IMR-90 (cell line): ENCODE measurements around the gene CTIF. TPM values are rescaled to one million over a fixed set of nuclear protein-coding genes. Genes with fewer than 3 reads are reported as not detected.

ENCODE experiments used
- ATAC-seq: fragments of 200-7000 bp; cut with Tn5 transposase; 2 replicates; pipeline ENCODE4 v1.9.1; 2020; ENCODE audit warnings: low read depth, mild to moderate bottlenecking, moderate library complexity
- BruUV-seq: library from RNA; stranded (reverse); fragments of 400-500 nt; replicated peaks from 2 replicates; lab custom pipeline; 2021; lab: Mats Ljungman, UMichigan
- CTCF ChIA-PET: fragments of 300-600 bp; formaldehyde crosslinking; extraction: SDS; loops from one replicate; lab custom pipeline; 2021; ENCODE audit warnings: antibody characterized with exemption; lab: Yijun Ruan, JAX
- POLR2A ChIA-PET: fragments of 300-600 bp; sonication (Branson Sonifier 250); formaldehyde crosslinking; loops from one replicate; lab custom pipeline; 2022; ENCODE audit warnings: antibody characterized with exemption; ENCODE audit not compliant: unreplicated experiment; lab: Charles Lee
- DNase-seq: peaks from one replicate; pipeline ENCODE4 v3.0.0; 2013
- H2AFZ ChIP-seq: replicated peaks from 2 replicates; pipeline ENCODE3; 2013; ENCODE audit warnings: low read length, mild to moderate bottlenecking; ENCODE audit not compliant: poor library complexity
- H2AK5ac ChIP-seq: 2 replicates; pipeline ENCODE4 v1.6.1; 2013; ENCODE audit warnings: low read depth, low read length, inconsistent platforms
- H2AK9ac ChIP-seq: replicated peaks from 2 replicates; pipeline ENCODE3; 2013; ENCODE audit warnings: mild to moderate bottlenecking, low read depth, low read length, moderate library complexity; ENCODE audit not compliant: poor library complexity
- H2BK120ac ChIP-seq: 2 replicates; pipeline ENCODE4 v1.6.1; 2013; ENCODE audit warnings: low read depth, low read length, inconsistent platforms
- H2BK15ac ChIP-seq: 3 replicates; pipeline ENCODE4 v1.6.1; 2013; ENCODE audit warnings: low read depth, low read length, inconsistent platforms
- H2BK20ac ChIP-seq: 2 replicates; pipeline ENCODE4 v1.6.1; 2013; ENCODE audit warnings: low read depth, mild to moderate bottlenecking, inconsistent platforms, low read length, moderate library complexity
- H2BK5ac ChIP-seq: 2 replicates; pipeline ENCODE4 v1.6.1; 2013; ENCODE audit warnings: mild to moderate bottlenecking, low read depth, low read length, inconsistent platforms; ENCODE audit not compliant: poor library complexity, severe bottlenecking
- H3K14ac ChIP-seq: replicated peaks from 2 replicates; pipeline ENCODE4 v1.6.1; 2013; ENCODE audit warnings: low read depth, low read length, inconsistent platforms
- H3K18ac ChIP-seq: 2 replicates; pipeline ENCODE4 v1.6.1; 2013; ENCODE audit warnings: low read depth, low read length, control low read depth
- H3K23ac ChIP-seq: 2 replicates; pipeline ENCODE4 v1.6.1; 2013; ENCODE audit warnings: low read depth, low read length, inconsistent platforms
- H3K27ac ChIP-seq: 2 replicates; pipeline ENCODE4 v1.5.1; 2013; ENCODE audit warnings: mild to moderate bottlenecking, control low read depth, low read length; ENCODE audit not compliant: insufficient read depth
- H3K27me3 ChIP-seq: 2 replicates; pipeline ENCODE4 v1.6.1; 2013; ENCODE audit warnings: low read length; ENCODE audit not compliant: control insufficient read depth, insufficient read depth
- H3K36me3 ChIP-seq: 2 replicates; pipeline ENCODE4 v1.6.1; 2013; ENCODE audit warnings: low read length, mixed read lengths; ENCODE audit not compliant: control insufficient read depth, insufficient read depth
- H3K4ac ChIP-seq: 2 replicates; pipeline ENCODE4 v1.6.1; 2013; ENCODE audit warnings: low read depth, low read length, inconsistent platforms
- H3K4me1 ChIP-seq: 2 replicates; pipeline ENCODE4 v1.6.1; 2013; ENCODE audit warnings: low read length, mixed read lengths; ENCODE audit not compliant: control insufficient read depth, insufficient read depth
- H3K4me2 ChIP-seq: 2 replicates; pipeline ENCODE4 v1.6.1; 2013; ENCODE audit warnings: low read depth, mild to moderate bottlenecking, control low read depth, low read length, moderate library complexity
- H3K4me3 ChIP-seq: 2 replicates; pipeline ENCODE4 v1.5.1; 2013; ENCODE audit warnings: low read depth, mild to moderate bottlenecking, control low read depth, low read length, moderate library complexity; ENCODE audit not compliant: insufficient read depth
- H3K56ac ChIP-seq: 2 replicates; pipeline ENCODE4 v1.6.1; 2013; ENCODE audit warnings: low read length, inconsistent platforms; ENCODE audit not compliant: insufficient read depth; ENCODE audit errors: extremely low read depth
- H3K79me1 ChIP-seq, 2 experiments: 2 replicates each; pipeline ENCODE4 v1.6.1; 2013; ENCODE audit warnings: low read length in 2 of 2, inconsistent platforms in 1 of 2, low read depth in 1 of 2
- H3K9ac ChIP-seq: 2 replicates; pipeline ENCODE4 v1.6.1; 2013; ENCODE audit warnings: low read depth, low read length, control low read depth
- H3K9me1 ChIP-seq: 2 replicates; pipeline ENCODE4 v1.6.1; 2013; ENCODE audit warnings: low read length, inconsistent platforms; ENCODE audit not compliant: insufficient read depth
- H3K9me3 ChIP-seq: 2 replicates; pipeline ENCODE4 v1.6.1; 2013; ENCODE audit warnings: low read length; ENCODE audit not compliant: control insufficient read depth, insufficient read depth
- H4K20me1 ChIP-seq: 2 replicates; pipeline ENCODE4 v1.6.1; 2013; ENCODE audit warnings: low read length, inconsistent platforms; ENCODE audit not compliant: insufficient read depth
- H4K5ac ChIP-seq: 2 replicates; pipeline ENCODE4 v1.6.1; 2013; ENCODE audit warnings: mild to moderate bottlenecking, low read depth, low read length, control low read depth
- H4K8ac ChIP-seq, 2 experiments: 2 replicates each; pipeline ENCODE4 v1.6.1; 2013; ENCODE audit warnings: low read depth in 2 of 2, low read length in 2 of 2, control low read depth in 1 of 2, inconsistent platforms in 1 of 2
- H4K91ac ChIP-seq: 2 replicates; pipeline ENCODE4 v1.6.1; 2013; ENCODE audit warnings: low read depth, low read length, inconsistent platforms; ENCODE audit not compliant: insufficient read depth
- BHLHE40 ChIP-seq: fragments of 150-350 bp; IDR thresholded peaks from 2 replicates; pipeline ENCODE4 v1.6.1; 2016; ENCODE audit warnings: mild to moderate bottlenecking, low read depth, low read length
- CEBPB ChIP-seq: IDR thresholded peaks from 2 replicates; pipeline ENCODE4 v1.6.1; 2012; ENCODE audit warnings: low read depth, low read length, improper control_type of control experiment
- CHD1 ChIP-seq: IDR thresholded peaks from 2 replicates; pipeline ENCODE4 v1.6.1; 2012; ENCODE audit warnings: low read depth, low read length, improper control_type of control experiment
- MAFK ChIP-seq: IDR thresholded peaks from 2 replicates; pipeline ENCODE4 v1.6.1; 2012; ENCODE audit warnings: low read depth, low read length, improper control_type of control experiment
- MAZ ChIP-seq: IDR thresholded peaks from 2 replicates; pipeline ENCODE4 v1.6.1; 2012; ENCODE audit warnings: low read depth, mild to moderate bottlenecking, low read length, improper control_type of control experiment, moderate library complexity, borderline replicate concordance
- MXI1 ChIP-seq: IDR thresholded peaks from 2 replicates; pipeline ENCODE4 v1.6.1; 2012; ENCODE audit warnings: low read depth, mild to moderate bottlenecking, low read length, moderate library complexity, borderline replicate concordance
- NFE2L2 ChIP-seq: fragments of 150-350 bp; IDR thresholded peaks from 2 replicates; pipeline ENCODE4 v1.6.1; 2016; ENCODE audit warnings: low read depth, mild to moderate bottlenecking, low read length
- POLR2A ChIP-seq: IDR thresholded peaks from 2 replicates; pipeline ENCODE4 v1.6.1; 2012; ENCODE audit warnings: mild to moderate bottlenecking, low read depth, low read length
- RAD21 ChIP-seq: IDR thresholded peaks from 2 replicates; pipeline ENCODE4 v1.6.1; 2012; ENCODE audit warnings: low read length, improper control_type of control experiment
- RCOR1 ChIP-seq: IDR thresholded peaks from 2 replicates; pipeline ENCODE4 v1.6.1; 2012; ENCODE audit warnings: mild to moderate bottlenecking, low read length, improper control_type of control experiment; ENCODE audit not compliant: insufficient replicate concordance
- RFX5 ChIP-seq: IDR thresholded peaks from 2 replicates; pipeline ENCODE4 v1.8.0; 2012; ENCODE audit warnings: low read depth, mild to moderate bottlenecking, low read length, moderate library complexity
- SMC3 ChIP-seq: fragments of 150-350 bp; IDR thresholded peaks from 2 replicates; pipeline ENCODE4 v1.6.1; 2016; ENCODE audit warnings: low read depth, mild to moderate bottlenecking, antibody characterized with exemption, low read length, moderate library complexity
- WGBS, 2 experiments: methylation state at CpG; one replicate each; pipeline versions ENCODE4 v1.1.5 to v1.1.7; 2013; ENCODE audit warnings: missing lambda C conversion rate in 2 of 2; ENCODE audit not compliant: insufficient read length in 1 of 2; ENCODE audit errors: extremely low coverage in 2 of 2; 5-methylcytosine and 5-hydroxymethylcytosine counted together
- dilution Hi-C: fragments of 300-500 bp; cut with HindIII; formaldehyde crosslinking; loops from one replicate; pipeline ENCODE4 v1.14.3; 2018; ENCODE audit warnings: low sequenced_read_pairs; ENCODE audit not compliant: unreplicated experiment
- in situ Hi-C: fragments of 300-500 bp; cut with MboI; formaldehyde crosslinking; loops from 3 replicates; pipeline ENCODE4 v1.14.3; 2019; ENCODE audit warnings: low sequenced_read_pairs, inconsistent platforms, mixed read lengths
- intact Hi-C: fragments of 100-400 bp; cut with micrococcal nuclease; formaldehyde crosslinking; loops from 2 replicates; pipeline ENCODE4 v1.10.0; 2022
- polyA plus RNA-seq, 3 experiments: library from polyadenylated mRNA; depleted of rRNA; stranded (reverse); fragments of >200 nt; gene quantifications; 2 replicates each; pipeline ENCODE4 v1.2.3, GENCODE V29; 2012; ENCODE audit warnings: low replicate concordance in 1 of 3
- total RNA-seq: library from RNA; depleted of rRNA; stranded (reverse); fragments of >200 nt; gene quantifications from 2 replicates; pipeline ENCODE4 v1.2.3, GENCODE V29; 2012
- TF ChIP-seq, protein P1 (sequence below): conservative IDR thresholded peaks from 2 replicates; pipeline ENCODE4 v1.5.1; 2012; ENCODE audit warnings: mild to moderate bottlenecking, low read depth, low read length, improper control_type of control experiment
- TF ChIP-seq, protein P2 (sequence below): fragments of 150-350 bp; IDR thresholded peaks from 2 replicates; pipeline ENCODE4 v1.6.1; 2017; ENCODE audit warnings: mild to moderate bottlenecking, antibody characterized with exemption, low read length, low read depth

Gene CTIF
- total and polyA plus RNA-seq, 2 of the 4 experiments (the other 2 are of a cell fraction): 25.1 to 57.0 TPM

DNA sequence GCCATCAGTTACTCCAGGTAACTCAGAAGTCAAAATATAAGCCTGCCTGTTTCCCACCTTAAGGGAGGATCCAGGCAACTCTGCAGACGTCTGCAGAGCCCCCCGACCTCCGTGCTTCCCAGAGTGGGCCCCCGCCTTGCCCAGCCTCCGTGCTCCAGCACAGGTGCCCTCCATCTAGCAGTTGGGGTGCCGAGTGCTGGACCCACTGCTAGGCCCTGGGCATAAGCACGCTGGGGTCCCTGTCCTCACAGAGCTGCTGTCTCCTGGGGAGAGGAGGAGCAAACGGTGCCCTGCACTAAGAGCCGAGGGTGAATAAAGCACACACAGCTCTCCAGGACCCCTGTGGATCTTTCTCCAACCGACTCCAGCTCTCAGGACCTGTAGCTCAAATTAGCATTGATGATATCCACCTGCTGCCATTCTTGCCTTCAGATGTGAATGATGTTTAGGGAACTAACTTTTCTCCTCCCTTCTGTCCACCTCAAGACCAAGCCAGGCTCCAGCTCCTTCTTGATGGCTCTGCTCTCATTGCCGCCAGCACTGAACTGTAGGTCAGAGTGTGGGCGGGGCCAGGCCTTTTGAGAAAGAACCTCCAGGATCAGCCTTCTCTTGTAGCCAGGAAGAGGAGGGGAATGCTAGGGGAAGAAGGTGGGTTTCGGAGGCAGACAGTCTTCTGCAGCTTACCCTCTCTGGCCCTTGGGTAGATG is 290.8 kb downstream of the CTIF start:
- Histone ChIP-seq H3K23ac (0 out of 2 replicates have a peak overlapping the region, but pooled peaks have one; percentile 9), H4K5ac (no peak overlapping the region), H2BK20ac (no peak overlapping the region), H3K79me1 (peaks cover 18 to 94% of the 10 kb centered on the region in 2 experiments; a peak in 3 of 4 replicates), H4K91ac (no peak overlapping the region), H2BK120ac (no peak overlapping the region), H3K4me2 (no peak overlapping the region), H3K9ac (no peak overlapping the region), H3K9me3 (no peaks in the 10 kb centered on the region), H2AK5ac (peak overlapping the region; percentile 46), H2AFZ (no peak overlapping the region), H3K14ac (0 out of 2 replicates have a peak overlapping the region, but pooled peaks have one; percentile 18), H3K4me3 (no peak overlapping the region), H4K20me1 (peaks cover 11% of the 10 kb centered on the region; the same call in 1 of the 2 replicates), H3K36me3 (peaks cover 6% of the 10 kb centered on the region; the same call in 1 of the 2 replicates), H3K27ac (no peak overlapping the region), H3K4ac (0 out of 2 replicates have a peak overlapping the region, but pooled peaks have one; percentile 26), H3K18ac (no peak overlapping the region), H3K4me1 (peaks cover 38% of the 10 kb centered on the region), H2BK15ac (no peak overlapping the region), H3K9me1 (peaks cover 27% of the 10 kb centered on the region), H4K8ac (no peak overlapping the region), H3K27me3 (no peaks in the 10 kb centered on the region), H2BK5ac (no peak overlapping the region), H2AK9ac (no peak overlapping the region), H3K56ac (no peak overlapping the region)
- no peak for TF ChIP-seq RAD21
- TF ChIP-seq MAZ: no peak
- TF ChIP-seq MAFK: no peak
- no peak for TF ChIP-seq SMC3
- TF ChIP-seq CEBPB: no peak
- TF ChIP-seq POLR2A: no peak
- no peak for TF ChIP-seq NFE2L2
- no peak for TF ChIP-seq BHLHE40
- no peak for TF ChIP-seq CHD1
- TF ChIP-seq RCOR1: no peak
- no peak for TF ChIP-seq MXI1
- TF ChIP-seq, protein P1, sequence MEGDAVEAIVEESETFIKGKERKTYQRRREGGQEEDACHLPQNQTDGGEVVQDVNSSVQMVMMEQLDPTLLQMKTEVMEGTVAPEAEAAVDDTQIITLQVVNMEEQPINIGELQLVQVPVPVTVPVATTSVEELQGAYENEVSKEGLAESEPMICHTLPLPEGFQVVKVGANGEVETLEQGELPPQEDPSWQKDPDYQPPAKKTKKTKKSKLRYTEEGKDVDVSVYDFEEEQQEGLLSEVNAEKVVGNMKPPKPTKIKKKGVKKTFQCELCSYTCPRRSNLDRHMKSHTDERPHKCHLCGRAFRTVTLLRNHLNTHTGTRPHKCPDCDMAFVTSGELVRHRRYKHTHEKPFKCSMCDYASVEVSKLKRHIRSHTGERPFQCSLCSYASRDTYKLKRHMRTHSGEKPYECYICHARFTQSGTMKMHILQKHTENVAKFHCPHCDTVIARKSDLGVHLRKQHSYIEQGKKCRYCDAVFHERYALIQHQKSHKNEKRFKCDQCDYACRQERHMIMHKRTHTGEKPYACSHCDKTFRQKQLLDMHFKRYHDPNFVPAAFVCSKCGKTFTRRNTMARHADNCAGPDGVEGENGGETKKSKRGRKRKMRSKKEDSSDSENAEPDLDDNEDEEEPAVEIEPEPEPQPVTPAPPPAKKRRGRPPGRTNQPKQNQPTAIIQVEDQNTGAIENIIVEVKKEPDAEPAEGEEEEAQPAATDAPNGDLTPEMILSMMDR: no peak
- TF ChIP-seq, protein P2, sequence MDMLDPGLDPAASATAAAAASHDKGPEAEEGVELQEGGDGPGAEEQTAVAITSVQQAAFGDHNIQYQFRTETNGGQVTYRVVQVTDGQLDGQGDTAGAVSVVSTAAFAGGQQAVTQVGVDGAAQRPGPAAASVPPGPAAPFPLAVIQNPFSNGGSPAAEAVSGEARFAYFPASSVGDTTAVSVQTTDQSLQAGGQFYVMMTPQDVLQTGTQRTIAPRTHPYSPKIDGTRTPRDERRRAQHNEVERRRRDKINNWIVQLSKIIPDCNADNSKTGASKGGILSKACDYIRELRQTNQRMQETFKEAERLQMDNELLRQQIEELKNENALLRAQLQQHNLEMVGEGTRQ: no peak
- no peak for TF ChIP-seq RFX5
- 78% methylated on average over 7 of the region's 13 CpGs; no CpG with 5 or more reads in 1 of the 2 experiments for WGBS, 2 experiments
- no peak for ATAC-seq
- ChIA-PET POLR2A (no interaction called here), CTCF (no interaction called here)
- dilution Hi-C loops: no loop called here
- in situ Hi-C loops: no loop called here
- DNase-seq: no peak
- intact Hi-C loops: loop anchor here (5.0 to 10.0 kb wide), 3 partner anchors 113 to 405 kb away; no protein-coding TSS in a partner anchor
- no TSS peak for BruUV-seq
